MM.1S (cell line): ENCODE measurements around the gene MAGI3.

Experiments used
- CTCF ChIP-seq: fragments of 300-600 bp; sonication (generic); IDR thresholded peaks from 2 replicates; pipeline ENCODE4 v1.5.1; 2016; ENCODE audit warnings: antibody characterized with exemption, low read length, mixed read lengths
- EZH2 ChIP-seq: fragments of 300-600 bp; sonication (generic); optimal IDR thresholded peaks from 2 replicates; pipeline ENCODE3; 2017; ENCODE audit warnings: low read depth, mild to moderate bottlenecking, antibody characterized with exemption, low read length, mixed read lengths
- EZH2phosphoT487 ChIP-seq: fragments of 300-600 bp; sonication (generic); IDR thresholded peaks from 2 replicates; pipeline ENCODE4 v1.6.1; 2018; ENCODE audit warnings: antibody characterized with exemption, low read length

- TF ChIP-seq CTCF (no peak), EZH2 (no peak), EZH2phosphoT487 (no peak)
Observed at GRCh38 chr1:113433184-113433583, 42.9 kb downstream of the MAGI3 start.
